Astrocyte of the cerebellum (primary cell): ENCODE data around the gene GREB1.

ENCODE experiments used
- DNase-seq: peaks from one replicate; pipeline ENCODE4 v3.0.0-alpha.2; 2011; ENCODE audit warnings: low read depth
- H3K4me3 ChIP-seq: 2 replicates; pipeline ENCODE4 v1.5.1; 2011; ENCODE audit warnings: mild to moderate bottlenecking, low read depth, low read length, moderate library complexity
- in situ Hi-C: cut with HindIII; loops from 2 replicates; pipeline ENCODE4 v1.10.0; 2017; ENCODE audit warnings: low sequenced_read_pairs
- TF ChIP-seq, protein P1 (sequence below): IDR thresholded peaks from 2 replicates; pipeline ENCODE4 v1.5.1; 2012; ENCODE audit warnings: low read length, low read depth, moderate library complexity, mild to moderate bottlenecking; ENCODE audit errors: missing control alignments

Gene GREB1

DNA sequence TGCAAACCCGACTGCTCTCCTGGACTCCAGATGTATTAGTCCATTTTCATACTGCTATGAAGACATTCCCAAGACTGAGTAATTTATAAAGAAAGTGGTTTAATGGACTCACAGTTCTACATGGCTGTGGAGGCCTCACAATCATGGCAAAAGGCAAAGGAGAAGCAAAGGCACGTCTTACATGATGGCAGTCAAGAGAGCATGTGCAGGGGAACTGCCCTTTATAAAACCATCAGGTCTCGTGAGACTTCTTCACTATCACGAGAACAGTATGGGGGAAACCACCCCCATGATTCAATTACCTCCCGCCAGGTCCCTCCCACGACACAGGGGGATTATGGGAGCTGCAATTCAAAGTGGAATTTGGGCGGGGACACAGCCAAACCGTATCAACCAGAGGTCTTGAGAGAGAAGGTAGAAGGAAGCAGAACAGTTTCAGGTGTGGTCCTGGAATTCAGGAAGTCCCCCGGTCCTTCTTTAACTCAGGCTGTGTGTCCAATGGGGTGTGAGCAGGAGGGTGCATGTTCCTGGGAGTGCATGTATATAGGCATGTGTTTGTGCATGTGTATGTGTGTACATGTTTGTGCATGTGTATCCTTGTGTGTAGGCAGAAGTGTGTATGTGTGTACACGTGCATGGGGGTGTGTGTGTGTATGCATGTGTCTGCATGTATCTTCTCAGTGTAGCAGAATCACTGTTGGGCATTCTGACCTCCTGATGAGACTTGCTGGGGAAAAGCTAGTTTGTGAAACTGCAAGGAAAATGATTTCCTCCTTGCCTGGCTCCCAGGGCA, 46.2 kb downstream of the GREB1 start:
- no peak for DNase-seq
- in situ Hi-C loops: no loop called here
- no peak overlapping the region for H3K4me3 ChIP-seq
- TF ChIP-seq, protein P1, sequence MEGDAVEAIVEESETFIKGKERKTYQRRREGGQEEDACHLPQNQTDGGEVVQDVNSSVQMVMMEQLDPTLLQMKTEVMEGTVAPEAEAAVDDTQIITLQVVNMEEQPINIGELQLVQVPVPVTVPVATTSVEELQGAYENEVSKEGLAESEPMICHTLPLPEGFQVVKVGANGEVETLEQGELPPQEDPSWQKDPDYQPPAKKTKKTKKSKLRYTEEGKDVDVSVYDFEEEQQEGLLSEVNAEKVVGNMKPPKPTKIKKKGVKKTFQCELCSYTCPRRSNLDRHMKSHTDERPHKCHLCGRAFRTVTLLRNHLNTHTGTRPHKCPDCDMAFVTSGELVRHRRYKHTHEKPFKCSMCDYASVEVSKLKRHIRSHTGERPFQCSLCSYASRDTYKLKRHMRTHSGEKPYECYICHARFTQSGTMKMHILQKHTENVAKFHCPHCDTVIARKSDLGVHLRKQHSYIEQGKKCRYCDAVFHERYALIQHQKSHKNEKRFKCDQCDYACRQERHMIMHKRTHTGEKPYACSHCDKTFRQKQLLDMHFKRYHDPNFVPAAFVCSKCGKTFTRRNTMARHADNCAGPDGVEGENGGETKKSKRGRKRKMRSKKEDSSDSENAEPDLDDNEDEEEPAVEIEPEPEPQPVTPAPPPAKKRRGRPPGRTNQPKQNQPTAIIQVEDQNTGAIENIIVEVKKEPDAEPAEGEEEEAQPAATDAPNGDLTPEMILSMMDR: no peak

DNA sequence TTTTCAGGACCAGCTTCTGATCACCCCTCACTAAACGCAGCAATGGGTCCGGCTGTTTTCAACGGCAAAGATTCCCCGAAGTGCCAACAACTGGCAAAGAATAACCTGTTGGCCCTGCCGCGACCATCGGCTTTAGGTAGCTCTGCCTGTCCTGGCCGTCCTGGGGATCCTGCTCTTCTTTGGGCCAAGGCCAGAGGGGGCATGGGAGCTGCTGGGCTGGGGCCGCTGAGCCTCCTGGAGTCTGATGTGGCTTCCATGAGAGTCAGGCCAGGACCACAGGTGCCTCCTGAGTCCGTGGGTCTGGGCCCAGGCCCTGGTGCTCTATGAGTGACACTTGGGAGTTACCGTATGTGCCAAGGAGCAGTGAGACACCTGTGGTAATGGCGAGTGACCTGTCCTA, 46.9 kb downstream of the GREB1 start:
- in situ Hi-C loops: no loop called here
- TF ChIP-seq, protein P1: no peak
- DNase-seq: no peak
- no peak overlapping the region for H3K4me3 ChIP-seq

DNA sequence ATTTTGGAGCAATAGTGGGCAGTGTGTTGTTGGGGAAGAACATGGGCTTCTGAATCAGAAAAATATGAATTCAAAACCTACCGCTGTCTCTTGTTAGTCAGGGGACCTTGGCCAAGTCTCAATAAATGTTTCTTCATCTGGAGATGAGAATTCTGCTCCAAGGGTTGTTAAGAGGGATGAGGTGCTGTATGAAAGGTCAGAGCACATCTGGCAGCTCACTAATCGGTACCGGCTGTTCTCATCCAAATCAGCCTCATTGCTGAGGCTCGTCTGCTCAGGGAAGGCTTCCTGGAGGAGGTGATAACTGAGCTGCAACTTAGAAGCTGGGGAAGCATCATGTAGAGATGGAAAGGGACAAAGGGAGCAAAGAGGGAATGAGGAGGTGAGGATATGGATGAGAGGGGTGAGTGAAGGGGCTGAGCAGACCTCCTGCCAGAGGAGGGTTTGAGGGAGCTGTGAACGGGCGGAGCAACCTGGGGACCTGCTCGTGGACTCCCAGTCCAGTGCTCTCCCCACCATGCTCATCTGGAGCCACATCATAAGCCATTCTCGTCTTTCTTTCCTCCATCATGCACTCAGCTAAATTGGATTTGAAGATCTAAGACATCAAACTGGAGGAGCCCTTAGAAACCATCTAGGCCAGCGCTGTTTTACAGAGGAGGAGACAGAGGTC, 47.4 kb downstream of the GREB1 start:
- in situ Hi-C loops: no loop called here

DNA sequence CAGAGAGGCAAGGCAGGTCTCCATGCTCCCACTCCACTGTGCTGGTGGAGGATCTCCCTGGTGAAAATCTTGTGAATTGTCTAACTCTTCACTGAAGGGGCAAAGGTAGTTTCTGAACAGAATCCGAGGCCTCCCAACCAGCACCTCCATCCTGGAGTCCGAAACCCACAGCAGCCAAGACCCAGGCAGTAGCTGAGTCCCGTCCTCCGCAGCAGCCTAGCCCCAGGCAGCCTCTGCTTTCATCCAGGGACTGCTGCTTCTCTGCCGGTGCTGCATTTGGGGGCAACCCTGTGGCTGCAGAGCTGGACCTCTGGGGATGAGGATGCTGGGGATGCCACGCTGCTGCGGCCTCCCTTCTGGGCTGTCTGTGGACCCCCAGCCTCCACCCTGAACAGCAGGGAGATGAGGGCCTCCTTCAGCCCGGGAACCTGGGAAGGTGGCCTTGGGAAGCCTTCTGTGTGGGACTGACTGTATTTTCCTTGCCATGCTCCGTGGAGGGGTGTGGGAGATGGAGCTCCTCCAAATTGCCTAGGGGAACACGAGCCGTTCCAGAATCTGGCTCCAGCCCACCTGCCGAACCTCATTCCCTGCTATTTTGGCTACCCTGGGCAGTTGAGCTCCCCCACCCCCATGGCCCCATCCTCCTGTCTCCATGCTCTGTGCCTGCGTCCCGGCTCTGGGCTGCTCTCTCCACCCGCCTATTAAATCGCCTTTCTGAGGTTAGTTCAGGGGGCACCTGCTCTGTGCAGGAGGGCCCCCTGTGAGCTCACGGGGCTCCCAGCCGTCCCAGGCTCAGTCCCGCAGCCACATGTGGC, 48.2 kb downstream of the GREB1 start:
- no peak overlapping the region for H3K4me3 ChIP-seq
- TF ChIP-seq, protein P1: no peak
- in situ Hi-C loops: no loop called here
- DNase-seq: no peak

More for the DNA sequence above, 47.4 kb downstream of the GREB1 start:
- TF ChIP-seq, protein P1: no peak
- no peak overlapping the region for H3K4me3 ChIP-seq
- no peak for DNase-seq

DNA sequence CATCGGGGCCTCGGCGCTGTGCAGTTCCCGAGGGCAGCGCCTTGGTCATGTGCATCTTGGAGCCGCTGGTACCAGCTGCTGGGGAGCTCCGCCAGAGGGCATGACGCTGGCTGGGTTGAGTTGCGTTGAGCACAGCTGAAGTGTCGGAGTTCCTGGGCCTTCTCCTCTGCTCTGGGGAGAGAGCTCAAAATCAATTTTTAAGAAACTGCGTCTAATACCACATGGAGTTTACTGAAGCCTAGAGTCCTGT, 48.7 kb downstream of the GREB1 start:
- H3K4me3 ChIP-seq: no peak overlapping the region
- no peak for DNase-seq
- in situ Hi-C loops: no loop called here
- TF ChIP-seq, protein P1: no peak

DNA sequence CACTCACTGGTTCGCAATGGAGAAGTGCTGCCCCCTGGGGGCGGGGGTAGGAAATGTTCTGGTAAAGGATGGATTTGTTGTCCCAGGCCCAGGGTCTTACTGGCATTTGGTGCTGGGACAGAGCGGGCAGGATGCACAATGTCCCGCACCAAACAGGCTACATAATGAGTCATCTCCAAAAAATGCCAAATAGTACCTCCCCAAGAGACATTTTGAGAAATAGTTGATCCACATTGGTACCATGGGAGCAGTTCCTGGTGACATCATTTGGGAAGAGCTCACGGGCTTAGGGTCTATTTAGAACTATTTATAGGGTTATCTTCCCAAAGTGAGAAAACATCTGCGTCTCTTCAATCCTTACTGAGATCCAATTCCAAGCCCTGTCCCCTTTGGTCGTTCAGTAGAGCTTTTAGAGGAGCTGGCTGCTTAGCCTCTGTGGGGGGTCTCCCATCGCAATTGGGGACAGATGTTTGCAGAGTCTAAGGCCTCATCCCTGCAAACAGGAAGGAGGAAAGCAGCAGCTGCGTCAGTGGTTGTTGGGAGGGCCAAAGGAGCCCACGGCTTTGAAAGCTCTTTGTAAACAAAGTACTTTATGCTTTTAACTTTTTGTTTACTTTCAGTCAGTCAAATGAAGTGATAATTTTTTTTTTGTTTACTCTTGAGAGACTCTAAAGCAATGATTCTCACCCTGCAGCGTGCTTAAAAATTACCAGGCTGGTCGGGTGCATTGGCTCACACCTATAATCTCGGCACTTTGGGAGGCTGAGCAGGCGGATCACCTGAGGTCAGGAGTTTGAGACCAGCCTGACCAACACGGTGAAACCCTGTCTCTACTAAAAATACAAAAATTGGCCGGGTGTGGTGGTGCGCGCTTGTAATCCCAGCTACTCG, 49.3 kb downstream of the GREB1 start:
- in situ Hi-C loops: no loop called here
- DNase-seq: peak; percentile 1
- TF ChIP-seq, protein P1: peak; percentile 76
- H3K4me3 ChIP-seq: no peak overlapping the region
